Measurements from ENCODE around the gene ALDOA. TPM values are rescaled to one million over a fixed set of nuclear protein-coding genes. Genes with fewer than 3 reads are reported as not detected.

Gene ALDOA
- total and polyA plus RNA-seq, 9 donors = 1,252 to 2,647 (median 2,029) TPM

DNA sequence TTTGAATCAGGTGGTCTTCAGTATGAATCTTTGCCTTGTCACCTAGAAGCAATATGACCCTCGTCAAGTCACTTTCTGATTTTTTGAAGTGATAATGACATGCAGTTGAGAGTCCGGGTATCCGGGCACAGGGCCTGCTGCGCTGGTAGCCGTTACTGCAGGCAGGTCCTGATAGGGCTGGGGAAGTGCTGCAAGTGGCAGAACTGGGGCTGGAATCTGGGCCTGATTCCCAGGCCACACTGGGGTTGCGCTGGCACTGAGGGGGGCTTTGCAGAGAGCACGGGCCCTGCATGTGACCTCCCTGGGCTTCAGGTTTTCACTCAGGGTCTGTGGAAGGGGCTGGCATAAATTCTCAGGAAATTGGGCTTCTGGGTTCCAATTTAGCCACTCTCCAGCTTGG lies 13.2 kb downstream of the ALDOA start:
- peaks cover 62% of the 10 kb centered on the region for H3K36me3 ChIP-seq (ENCODE audit: control insufficient read depth, insufficient read depth, low read length)
- H3K9me3 ChIP-seq (replicated peaks; ENCODE audit: control insufficient read depth, low read depth, low read length) = no peaks in the 10 kb centered on the region
- no peak overlapping the region for H3K4me3 ChIP-seq (ENCODE audit: low read length)
- no peaks in the 10 kb centered on the region for H3K27me3 ChIP-seq (ENCODE audit: control insufficient read depth, insufficient read depth, low read length)
- no peak overlapping the region for H3K27ac ChIP-seq (ENCODE audit: low read length)
- peaks cover 14% of the 10 kb centered on the region for H3K4me1 ChIP-seq (ENCODE audit: control insufficient read depth, insufficient read depth, low read length)
- 82% methylated on average over 5 of the region's 7 CpGs for WGBS (ENCODE audit: insufficient coverage)
- DNase-seq = no peak

DNA sequence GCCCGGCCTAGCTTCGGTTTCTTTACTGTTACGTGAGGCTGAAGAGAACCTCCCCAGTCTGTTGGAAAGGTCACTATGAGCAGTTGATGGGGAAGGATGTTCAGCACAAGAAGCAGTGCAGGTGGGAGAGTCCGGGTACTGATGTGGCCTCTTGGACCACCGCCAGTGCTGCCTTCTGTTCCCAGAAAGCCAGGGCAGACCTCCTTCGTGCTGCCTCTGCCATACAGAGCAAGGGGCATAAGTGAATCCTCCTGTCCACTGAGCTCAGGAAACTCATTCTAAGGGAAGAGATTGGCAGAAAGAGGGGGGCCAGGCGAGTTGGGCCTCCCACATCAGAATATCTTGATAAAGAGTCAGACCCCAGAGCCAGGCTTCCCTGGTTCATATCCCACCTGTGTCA lies 13.9 kb downstream of the ALDOA start:
- no peak overlapping the region for H3K4me3 ChIP-seq (ENCODE audit: low read length)
- H3K9me3 ChIP-seq (replicated peaks; ENCODE audit: control insufficient read depth, low read depth, low read length) = no peaks in the 10 kb centered on the region
- no peak for DNase-seq
- peaks cover 14% of the 10 kb centered on the region for H3K4me1 ChIP-seq (ENCODE audit: control insufficient read depth, insufficient read depth, low read length)
- WGBS (ENCODE audit: insufficient coverage) = 80% methylated on average over 1 of the region's 7 CpGs
- H3K27me3 ChIP-seq (ENCODE audit: control insufficient read depth, insufficient read depth, low read length) = no peaks in the 10 kb centered on the region
- no peak overlapping the region for H3K27ac ChIP-seq (ENCODE audit: low read length)
- peaks cover 67% of the 10 kb centered on the region for H3K36me3 ChIP-seq (ENCODE audit: control insufficient read depth, insufficient read depth, low read length)

DNA sequence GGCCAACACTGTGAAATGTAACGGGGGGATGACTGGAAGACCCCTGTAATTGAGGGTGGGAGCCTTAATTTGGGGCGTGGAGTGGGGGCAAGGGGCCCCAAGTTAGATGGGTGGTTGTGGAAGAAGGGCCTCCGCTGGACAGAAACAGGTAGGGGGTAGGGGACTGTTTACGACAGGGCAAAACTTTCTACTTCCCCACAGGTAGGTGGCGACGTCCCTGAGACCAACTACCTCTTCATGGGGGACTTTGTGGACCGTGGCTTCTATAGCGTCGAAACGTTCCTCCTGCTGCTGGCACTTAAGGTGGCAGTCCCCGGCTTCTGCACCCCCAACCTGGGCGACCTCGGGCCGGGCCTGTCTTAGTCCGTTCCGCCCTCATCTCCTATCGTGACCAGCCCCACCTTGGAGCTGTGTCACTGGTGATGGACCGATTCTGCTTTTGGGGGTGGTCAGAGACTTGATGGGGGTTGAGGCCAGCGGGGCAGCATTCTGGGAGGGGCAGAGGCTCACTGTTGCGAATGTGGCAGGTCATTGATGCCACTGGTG lies 17.1 kb downstream of the ALDOA start:
- Histone ChIP-seq H3K4me1 (ENCODE audit: control insufficient read depth, insufficient read depth, low read length) (no peaks in the 10 kb centered on the region), H3K27me3 (ENCODE audit: control insufficient read depth, insufficient read depth, low read length) (no peaks in the 10 kb centered on the region), H3K27ac (ENCODE audit: low read length) (no peak overlapping the region), H3K36me3 (ENCODE audit: control insufficient read depth, insufficient read depth, low read length) (peaks cover 83% of the 10 kb centered on the region), H3K4me3 (ENCODE audit: low read length) (no peak overlapping the region), H3K9me3 (replicated peaks; ENCODE audit: control insufficient read depth, low read depth, low read length) (no peaks in the 10 kb centered on the region)
- DNase-seq = no peak
- 85% methylated on average over 7 of the region's 20 CpGs for WGBS (ENCODE audit: insufficient coverage)

DNA sequence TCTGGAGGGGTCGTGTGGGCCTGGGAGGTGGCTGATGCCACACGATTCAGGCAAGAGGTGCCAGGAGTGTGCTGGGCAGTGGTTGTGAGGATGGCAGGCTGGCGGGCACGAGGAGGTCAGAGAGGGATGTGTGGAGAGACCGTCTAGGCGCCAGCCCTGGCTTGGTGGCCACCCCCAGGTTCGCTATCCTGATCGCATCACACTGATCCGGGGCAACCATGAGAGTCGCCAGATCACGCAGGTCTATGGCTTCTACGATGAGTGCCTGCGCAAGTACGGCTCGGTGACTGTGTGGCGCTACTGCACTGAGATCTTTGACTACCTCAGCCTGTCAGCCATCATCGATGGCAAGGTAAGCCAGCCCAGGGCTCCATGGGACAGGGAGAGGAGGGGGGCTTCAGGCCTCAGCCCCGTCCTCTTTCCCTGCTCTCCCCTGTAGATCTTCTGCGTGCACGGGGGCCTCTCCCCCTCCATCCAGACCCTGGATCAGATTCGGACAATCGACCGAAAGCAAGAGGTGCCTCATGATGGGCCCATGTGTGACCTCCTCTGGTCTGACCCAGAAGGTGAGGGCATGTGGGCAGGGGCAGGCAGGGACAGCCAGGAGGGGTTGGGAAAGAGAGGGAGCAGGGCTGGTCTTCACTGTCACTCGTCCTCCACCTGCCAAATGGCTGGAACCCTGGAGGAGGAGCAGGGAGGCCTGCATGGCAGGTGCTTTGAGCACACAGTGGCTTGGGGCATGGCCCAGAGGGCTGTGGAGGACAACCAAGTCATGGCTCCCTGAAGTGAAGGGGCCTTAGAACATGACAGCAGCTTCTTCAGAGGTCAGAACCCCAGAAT lies 17.9 kb downstream of the ALDOA start:
- H3K27me3 ChIP-seq (ENCODE audit: control insufficient read depth, insufficient read depth, low read length) = no peaks in the 10 kb centered on the region
- no peak overlapping the region for H3K4me3 ChIP-seq (ENCODE audit: low read length)
- no peak for DNase-seq
- 93% methylated on average over 18 of the region's 24 CpGs for WGBS (ENCODE audit: insufficient coverage)
- H3K27ac ChIP-seq (ENCODE audit: low read length) = no peak overlapping the region
- H3K9me3 ChIP-seq (replicated peaks; ENCODE audit: control insufficient read depth, low read depth, low read length) = no peaks in the 10 kb centered on the region
- peaks cover 75% of the 10 kb centered on the region for H3K36me3 ChIP-seq (ENCODE audit: control insufficient read depth, insufficient read depth, low read length)
- H3K4me1 ChIP-seq (ENCODE audit: control insufficient read depth, insufficient read depth, low read length) = no peaks in the 10 kb centered on the region

DNA sequence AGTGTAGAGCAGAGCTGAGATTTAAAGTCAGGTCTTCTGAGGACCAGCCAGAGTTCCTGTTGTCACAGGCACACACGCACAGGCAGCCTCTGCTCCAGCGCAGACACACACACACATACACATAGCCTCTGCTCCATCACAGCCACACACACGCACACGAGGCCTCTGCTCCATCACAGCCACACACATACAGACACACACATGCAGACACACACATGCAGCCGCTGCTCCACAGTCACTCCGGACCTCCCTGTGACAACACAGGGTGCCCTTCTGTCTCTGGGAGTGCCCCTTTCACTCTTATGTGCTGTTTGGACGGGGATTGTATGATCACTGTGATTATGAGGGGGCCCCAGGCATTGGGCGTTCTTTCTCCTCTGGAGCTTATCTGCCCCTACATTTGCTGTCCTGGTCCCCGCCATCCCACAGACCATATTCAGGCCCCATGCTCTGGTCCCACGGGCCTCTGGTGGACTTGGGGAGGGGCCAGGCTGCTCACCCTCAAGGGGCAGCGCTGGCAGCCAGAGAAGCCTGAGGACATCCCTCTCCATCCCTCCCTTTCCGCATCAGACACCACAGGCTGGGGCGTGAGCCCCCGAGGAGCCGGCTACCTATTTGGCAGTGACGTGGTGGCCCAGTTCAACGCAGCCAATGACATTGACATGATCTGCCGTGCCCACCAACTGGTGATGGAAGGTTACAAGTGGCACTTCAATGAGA lies 18.7 kb downstream of the ALDOA start:
- H3K27ac ChIP-seq (ENCODE audit: low read length) = no peak overlapping the region
- WGBS (ENCODE audit: insufficient coverage) = 79% methylated on average over 10 of the region's 18 CpGs

DNA sequence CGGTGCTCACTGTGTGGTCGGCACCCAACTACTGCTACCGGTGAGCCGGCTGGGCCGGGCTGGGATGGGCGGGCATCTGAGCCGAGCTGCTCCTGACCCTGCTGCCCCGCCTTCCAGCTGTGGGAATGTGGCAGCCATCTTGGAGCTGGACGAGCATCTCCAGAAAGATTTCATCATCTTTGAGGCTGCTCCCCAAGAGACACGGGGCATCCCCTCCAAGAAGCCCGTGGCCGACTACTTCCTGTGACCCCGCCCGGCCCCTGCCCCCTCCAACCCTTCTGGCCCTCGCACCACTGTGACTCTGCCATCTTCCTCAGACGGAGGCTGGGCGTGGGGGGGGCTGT lies 19.2 kb downstream of the ALDOA start:
- Histone ChIP-seq H3K9me3 (replicated peaks; ENCODE audit: control insufficient read depth, low read depth, low read length) (no peaks in the 10 kb centered on the region), H3K27ac (ENCODE audit: low read length) (no peak overlapping the region), H3K4me3 (ENCODE audit: low read length) (no peak overlapping the region), H3K36me3 (ENCODE audit: control insufficient read depth, insufficient read depth, low read length) (peaks cover 63% of the 10 kb centered on the region), H3K27me3 (ENCODE audit: control insufficient read depth, insufficient read depth, low read length) (no peaks in the 10 kb centered on the region), H3K4me1 (ENCODE audit: control insufficient read depth, insufficient read depth, low read length) (no peaks in the 10 kb centered on the region)
- WGBS (ENCODE audit: insufficient coverage) = 67% methylated on average over 9 of the region's 17 CpGs
- no peak for DNase-seq

More for the DNA sequence above, 18.7 kb downstream of the ALDOA start:
- Histone ChIP-seq H3K36me3 (ENCODE audit: control insufficient read depth, insufficient read depth, low read length) (peaks cover 68% of the 10 kb centered on the region), H3K4me1 (ENCODE audit: control insufficient read depth, insufficient read depth, low read length) (no peaks in the 10 kb centered on the region), H3K4me3 (ENCODE audit: low read length) (no peak overlapping the region), H3K9me3 (replicated peaks; ENCODE audit: control insufficient read depth, low read depth, low read length) (no peaks in the 10 kb centered on the region), H3K27me3 (ENCODE audit: control insufficient read depth, insufficient read depth, low read length) (no peaks in the 10 kb centered on the region)
- no peak for DNase-seq

GRCh38 chr16:30085247-30085646 lies 19.7 kb downstream of the ALDOA start:
- no peaks in the 10 kb centered on the region for H3K27me3 ChIP-seq (ENCODE audit: control insufficient read depth, insufficient read depth, low read length)
- H3K4me3 ChIP-seq (ENCODE audit: low read length) = no peak overlapping the region
- H3K9me3 ChIP-seq (replicated peaks; ENCODE audit: control insufficient read depth, low read depth, low read length) = no peaks in the 10 kb centered on the region
- WGBS (ENCODE audit: insufficient coverage) = 63% methylated on average over 2 of the region's 3 CpGs
- no peak for DNase-seq
- H3K36me3 ChIP-seq (ENCODE audit: control insufficient read depth, insufficient read depth, low read length) = peaks cover 58% of the 10 kb centered on the region
- no peak overlapping the region for H3K27ac ChIP-seq (ENCODE audit: low read length)
- H3K4me1 ChIP-seq (ENCODE audit: control insufficient read depth, insufficient read depth, low read length) = no peaks in the 10 kb centered on the region

- 38% methylated on average over 6 of the region's 6 CpGs for WGBS (ENCODE audit: insufficient coverage)
These were observed 20.3 kb downstream of the ALDOA start for GRCh38 chr16:30085820-30086219.

GRCh38 chr16:30086291-30087140 lies 21.0 kb downstream of the ALDOA start:
- H3K36me3 ChIP-seq (ENCODE audit: control insufficient read depth, insufficient read depth, low read length) = peaks cover 47% of the 10 kb centered on the region
- no peak overlapping the region for H3K4me3 ChIP-seq (ENCODE audit: low read length)
- H3K9me3 ChIP-seq (replicated peaks; ENCODE audit: control insufficient read depth, low read depth, low read length) = no peaks in the 10 kb centered on the region
- WGBS (ENCODE audit: insufficient coverage) = 59% methylated on average over 17 of the region's 27 CpGs
- H3K4me1 ChIP-seq (ENCODE audit: control insufficient read depth, insufficient read depth, low read length) = peaks cover 11% of the 10 kb centered on the region
- H3K27ac ChIP-seq (ENCODE audit: low read length) = no peak overlapping the region
- H3K27me3 ChIP-seq (ENCODE audit: control insufficient read depth, insufficient read depth, low read length) = no peaks in the 10 kb centered on the region
- DNase-seq = no peak

More at GRCh38 chr16:30085820-30086219, 20.3 kb downstream of the ALDOA start:
- H3K4me3 ChIP-seq (ENCODE audit: low read length) = no peak overlapping the region
- H3K36me3 ChIP-seq (ENCODE audit: control insufficient read depth, insufficient read depth, low read length) = peaks cover 54% of the 10 kb centered on the region
- H3K27ac ChIP-seq (ENCODE audit: low read length) = no peak overlapping the region
- DNase-seq = no peak
- H3K27me3 ChIP-seq (ENCODE audit: control insufficient read depth, insufficient read depth, low read length) = no peaks in the 10 kb centered on the region
- peaks cover 4% of the 10 kb centered on the region for H3K4me1 ChIP-seq (ENCODE audit: control insufficient read depth, insufficient read depth, low read length)
- H3K9me3 ChIP-seq (replicated peaks; ENCODE audit: control insufficient read depth, low read depth, low read length) = no peaks in the 10 kb centered on the region
